WTC11 (cell line): Measurements from ENCODE around the gene FZD2. TPM values are rescaled to one million over a fixed set of nuclear protein-coding genes. Genes with fewer than 3 reads are reported as not detected.

Experiments
- ATAC-seq: fragments of 200-7000 bp; cut with Tn5 transposase; 2 replicates; pipeline ENCODE4 v1.10.0; 2021; ENCODE audit warnings: mild to moderate bottlenecking, moderate library complexity
- CTCF ChIA-PET: fragments of 300-600 bp; sonication (Branson Sonifier 250); formaldehyde crosslinking; loops from one replicate; lab custom pipeline; 2021; ENCODE audit warnings: antibody characterized with exemption; lab: Charles Lee
- POLR2A ChIA-PET: fragments of 350-600 bp; sonication (Branson Sonifier 250); formaldehyde crosslinking; loops from one replicate; lab custom pipeline; 2021; ENCODE audit warnings: antibody characterized with exemption; lab: Charles Lee
- DNase-seq: peaks from one replicate; pipeline ENCODE4 v3.0.0; 2021; ENCODE audit warnings: low spot score
- H3K27ac Mint-ChIP-seq: 2 replicates; pipeline ENCODE4 v1.8.0; 2021; ENCODE audit warnings: mixed read lengths
- H3K27me3 Mint-ChIP-seq: 2 replicates; pipeline ENCODE4 v1.8.0; 2021; ENCODE audit warnings: low read depth, mild to moderate bottlenecking, moderate library complexity, mixed read lengths
- H3K36me3 Mint-ChIP-seq: 2 replicates; pipeline ENCODE4 v1.8.0; 2021; ENCODE audit warnings: mixed read lengths
- H3K4me1 Mint-ChIP-seq: 2 replicates; pipeline ENCODE4 v1.8.0; 2022; ENCODE audit warnings: mixed read lengths
- H3K4me3 Mint-ChIP-seq: 2 replicates; pipeline ENCODE4 v1.8.0; 2021; ENCODE audit warnings: mild to moderate bottlenecking, moderate library complexity, mixed read lengths
- H3K9me3 Mint-ChIP-seq: 2 replicates; pipeline ENCODE4 v1.8.0; 2021; ENCODE audit warnings: mixed read lengths
- ESRRA ChIP-seq: sonication (generic); formaldehyde crosslinking; IDR thresholded peaks from 2 replicates; pipeline ENCODE4 v1.8.1; 2022; ENCODE audit warnings: mild to moderate bottlenecking, missing genetic modification reagents, borderline replicate concordance
- NR3C1 ChIP-seq: sonication (generic); formaldehyde crosslinking; conservative IDR thresholded peaks from 2 replicates; pipeline ENCODE4 v1.8.1; 2023; ENCODE audit warnings: low read depth, mild to moderate bottlenecking, missing genetic modification reagents
- ZBTB21 ChIP-seq: sonication (generic); formaldehyde crosslinking; IDR thresholded peaks from 2 replicates; pipeline ENCODE4 v1.8.1; 2023; ENCODE audit warnings: mild to moderate bottlenecking, missing genetic modification reagents, borderline replicate concordance
- ZNF121 ChIP-seq: sonication (generic); formaldehyde crosslinking; IDR thresholded peaks from 2 replicates; pipeline ENCODE4 v1.8.0; 2023; ENCODE audit warnings: missing genetic modification reagents
- ZNF138 ChIP-seq: sonication (generic); formaldehyde crosslinking; conservative IDR thresholded peaks from 2 replicates; pipeline ENCODE4 v1.8.1; 2022; ENCODE audit warnings: mild to moderate bottlenecking, moderate library complexity, missing genetic modification reagents
- total RNA-seq: library from RNA; stranded (reverse); gene quantifications from 3 replicates; pipeline ENCODE4 v1.2.3, GENCODE V29; 2021
- TF ChIP-seq, protein P1 (sequence below): sonication (generic); formaldehyde crosslinking; IDR thresholded peaks from 2 replicates; pipeline ENCODE4 v1.8.0; 2023; ENCODE audit warnings: mild to moderate bottlenecking, missing genetic modification reagents
- TF ChIP-seq, protein P2 (sequence below): sonication (generic); formaldehyde crosslinking; IDR thresholded peaks from 2 replicates; pipeline ENCODE4 v1.8.0; 2022; ENCODE audit warnings: mild to moderate bottlenecking, missing genetic modification reagents

FZD2 gene
- total RNA-seq, 1 experiment from 2014 or later, result 42.8 TPM

DNA sequence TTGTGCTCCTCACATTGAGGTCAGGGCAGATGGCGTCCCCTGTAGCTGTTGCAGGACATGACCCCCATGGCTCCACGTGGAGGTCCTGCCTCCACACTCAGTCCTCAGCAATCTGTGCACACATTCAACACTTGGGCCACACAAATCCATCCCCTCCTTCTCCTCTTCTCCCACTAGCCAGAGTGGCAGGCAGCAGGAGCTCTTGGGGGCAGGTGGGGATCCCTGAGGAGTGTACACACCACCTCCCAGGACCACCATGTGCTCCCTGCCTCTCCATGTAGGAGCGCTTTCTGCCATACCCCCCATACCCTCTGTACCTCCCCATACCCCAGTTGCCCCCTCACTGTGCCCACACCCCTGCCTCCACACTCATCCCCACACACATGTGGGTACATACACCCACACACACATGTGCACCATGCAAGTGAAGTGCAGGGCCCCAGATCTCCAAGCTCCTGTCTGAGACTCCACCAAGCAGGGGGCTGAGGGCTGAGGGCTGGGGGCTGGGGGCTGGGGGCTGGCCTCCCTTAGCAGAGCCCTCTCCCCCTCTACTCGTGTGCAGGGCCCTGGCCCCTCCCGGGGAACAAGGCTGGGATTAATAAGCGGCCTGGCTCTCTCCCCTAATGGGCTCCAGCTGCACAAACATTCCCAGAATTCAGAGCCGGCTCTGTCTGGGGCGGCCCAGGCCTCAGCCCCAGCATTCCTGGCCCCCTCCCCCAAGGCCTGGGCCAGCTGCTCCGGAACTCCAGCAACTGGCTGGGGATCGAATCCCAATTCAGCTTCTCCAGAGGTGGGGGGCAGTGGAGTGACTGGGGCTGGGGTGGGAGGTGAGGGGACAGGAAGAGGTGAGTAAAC, 50.8 kb downstream of the FZD2 start:
- Mint-ChIP-seq H3K27me3 (no peaks in the 10 kb centered on the region; the same call in 1 of the 2 replicates), H3K9me3 (no peaks in the 10 kb centered on the region), H3K36me3 (no peaks in the 10 kb centered on the region), H3K4me3 (no peak overlapping the region)
- POLR2A ChIA-PET, result interaction anchor here (0.6 to 1.9 kb wide), 7 partner anchors 9 to 1533 kb away, joined by 3 to 11 read pairs (median 3); partner anchors contain the start of gene FZD2
- TF ChIP-seq, protein P1, sequence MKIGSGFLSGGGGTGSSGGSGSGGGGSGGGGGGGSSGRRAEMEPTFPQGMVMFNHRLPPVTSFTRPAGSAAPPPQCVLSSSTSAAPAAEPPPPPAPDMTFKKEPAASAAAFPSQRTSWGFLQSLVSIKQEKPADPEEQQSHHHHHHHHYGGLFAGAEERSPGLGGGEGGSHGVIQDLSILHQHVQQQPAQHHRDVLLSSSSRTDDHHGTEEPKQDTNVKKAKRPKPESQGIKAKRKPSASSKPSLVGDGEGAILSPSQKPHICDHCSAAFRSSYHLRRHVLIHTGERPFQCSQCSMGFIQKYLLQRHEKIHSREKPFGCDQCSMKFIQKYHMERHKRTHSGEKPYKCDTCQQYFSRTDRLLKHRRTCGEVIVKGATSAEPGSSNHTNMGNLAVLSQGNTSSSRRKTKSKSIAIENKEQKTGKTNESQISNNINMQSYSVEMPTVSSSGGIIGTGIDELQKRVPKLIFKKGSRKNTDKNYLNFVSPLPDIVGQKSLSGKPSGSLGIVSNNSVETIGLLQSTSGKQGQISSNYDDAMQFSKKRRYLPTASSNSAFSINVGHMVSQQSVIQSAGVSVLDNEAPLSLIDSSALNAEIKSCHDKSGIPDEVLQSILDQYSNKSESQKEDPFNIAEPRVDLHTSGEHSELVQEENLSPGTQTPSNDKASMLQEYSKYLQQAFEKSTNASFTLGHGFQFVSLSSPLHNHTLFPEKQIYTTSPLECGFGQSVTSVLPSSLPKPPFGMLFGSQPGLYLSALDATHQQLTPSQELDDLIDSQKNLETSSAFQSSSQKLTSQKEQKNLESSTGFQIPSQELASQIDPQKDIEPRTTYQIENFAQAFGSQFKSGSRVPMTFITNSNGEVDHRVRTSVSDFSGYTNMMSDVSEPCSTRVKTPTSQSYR, result peak; percentile 87; the same call in 1 of the 2 replicates
- TF ChIP-seq ESRRA, result no peak
- TF ChIP-seq, all 79 proteins: peak for 1
- DNase-seq (peak; percentile 71), ATAC-seq (peak; percentile 87)
- H3K4me1 Mint-ChIP-seq, result peaks cover 35% of the 10 kb centered on the region
- H3K27ac Mint-ChIP-seq, result no peak overlapping the region
- CTCF ChIA-PET, result interaction anchor here (0.5 to 2.8 kb wide), 15 partner anchors 14 to 278 kb away, joined by 3 to 15 read pairs (median 4); partner anchors contain the start of genes FZD2 and MEIOC

DNA sequence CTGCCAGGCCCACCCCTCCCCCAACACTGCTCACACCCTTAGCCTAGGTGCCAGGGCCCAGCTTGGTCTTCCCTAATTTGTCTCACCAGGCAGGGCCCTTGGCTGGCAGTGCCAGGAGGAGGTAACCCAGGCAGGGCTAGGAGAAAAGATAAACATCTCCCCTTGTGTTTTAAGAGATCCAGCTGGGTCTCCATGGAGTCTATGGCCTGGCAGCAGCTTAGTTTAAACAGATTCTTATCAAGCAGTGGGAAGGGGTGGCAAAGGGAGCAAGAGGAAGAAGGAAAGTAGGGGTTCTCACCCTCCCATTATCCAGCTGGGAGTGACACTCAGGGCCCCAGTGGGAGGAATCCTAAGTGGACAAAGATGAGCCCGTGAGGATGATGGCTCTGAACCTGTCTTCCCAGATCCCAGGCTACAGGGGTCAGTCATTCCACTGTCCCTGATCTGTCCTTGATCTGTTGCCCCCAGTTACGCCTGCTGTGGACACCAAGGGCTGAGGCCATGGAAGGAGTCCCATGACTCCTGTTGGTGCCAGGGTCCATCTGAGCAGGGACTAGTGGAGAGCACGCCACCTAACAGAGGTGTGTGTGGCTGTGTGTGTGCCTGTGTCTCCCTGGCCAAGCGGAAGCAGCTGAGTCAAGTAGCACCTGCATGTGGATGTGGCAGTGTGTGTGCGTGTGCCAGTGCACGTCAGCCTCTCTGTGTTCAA, 51.6 kb downstream of the FZD2 start:
- no peak for DNase-seq
- H3K27me3 Mint-ChIP-seq, result no peaks in the 10 kb centered on the region; the same call in 1 of the 2 replicates
- POLR2A ChIA-PET, result interaction anchor here (0.9 to 1.9 kb wide), 5 partner anchors 10 to 75 kb away, joined by 3 to 11 read pairs (median 3); partner anchors contain the start of gene FZD2
- H3K4me1 Mint-ChIP-seq, result peaks cover 35% of the 10 kb centered on the region
- no peaks in the 10 kb centered on the region for H3K36me3 Mint-ChIP-seq
- H3K9me3 Mint-ChIP-seq, result no peaks in the 10 kb centered on the region
- 0 out of 2 replicates have a peak overlapping the region, but pooled peaks have one; percentile 19 for H3K27ac Mint-ChIP-seq
- H3K4me3 Mint-ChIP-seq, result no peak overlapping the region
- 0 out of 2 replicates have a peak, but pooled peaks have one; percentile 5 for ATAC-seq
- TF ChIP-seq ZNF138 (CRISPR knock-in tag) (0 out of 2 replicates have a peak, but pooled peaks have one; percentile 47), NR3C1 (0 out of 2 replicates have a peak, but pooled peaks have one; percentile 47), ZBTB21 (CRISPR knock-in tag) (no peak)
- TF ChIP-seq, protein P1, result 0 out of 2 replicates have a peak, but pooled peaks have one; percentile 1
- TF ChIP-seq, all 79 proteins: peak for 3
- CTCF ChIA-PET, result interaction anchor here (0.6 to 2.8 kb wide), 11 partner anchors 13 to 86 kb away, joined by 3 to 15 read pairs (median 4); partner anchors contain the start of genes FZD2 and MEIOC

DNA sequence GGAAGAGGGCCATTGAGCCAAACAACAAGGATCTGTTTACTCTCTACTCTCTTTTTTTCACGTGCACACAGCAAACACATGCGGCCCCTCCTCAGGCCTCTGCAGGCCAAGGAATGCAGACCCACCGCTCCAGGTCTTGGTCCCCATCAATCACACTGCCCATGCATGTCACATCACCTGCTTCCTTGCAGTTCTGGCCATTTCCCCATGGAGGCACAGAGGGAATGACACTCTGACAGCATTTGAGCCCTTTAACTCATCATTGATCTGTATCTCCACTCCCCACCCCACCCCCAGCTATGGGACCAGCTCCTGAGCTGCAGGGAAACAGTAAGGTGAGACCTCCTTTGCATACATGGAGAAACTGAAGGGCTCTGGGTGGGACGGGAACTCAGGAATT, 53.0 kb downstream of the FZD2 start:
- 0 out of 2 replicates have a peak, but pooled peaks have one; percentile 38 for TF ChIP-seq ZNF121
- TF ChIP-seq, protein P2, sequence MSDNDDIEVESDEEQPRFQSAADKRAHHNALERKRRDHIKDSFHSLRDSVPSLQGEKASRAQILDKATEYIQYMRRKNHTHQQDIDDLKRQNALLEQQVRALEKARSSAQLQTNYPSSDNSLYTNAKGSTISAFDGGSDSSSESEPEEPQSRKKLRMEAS (CRISPR knock-in tag), result no peak
- no peak for DNase-seq
- peaks cover 31% of the 10 kb centered on the region for H3K4me1 Mint-ChIP-seq
- H3K36me3 Mint-ChIP-seq, result no peaks in the 10 kb centered on the region
- ChIA-PET POLR2A (no interaction called here), CTCF (interaction anchor here (0.7 to 2.5 kb wide), 5 partner anchors 11 to 87 kb away, joined by 3 to 7 read pairs (median 5); no protein-coding TSS in a partner anchor)
- no peak for ATAC-seq
- no peak overlapping the region for H3K4me3 Mint-ChIP-seq
- no peaks in the 10 kb centered on the region; the same call in 1 of the 2 replicates for H3K27me3 Mint-ChIP-seq
- no peak overlapping the region for H3K27ac Mint-ChIP-seq
- no peaks in the 10 kb centered on the region for H3K9me3 Mint-ChIP-seq

Other genes starting within 250 kb of the FZD2 start
- gene RUNDC3A, start 248.9 kb upstream of the FZD2 start, total RNA-seq, result 5.1 to 6.5 TPM (median 5.2 TPM) in 3 replicates
- gene SLC25A39, start 232.7 kb upstream of the FZD2 start, total RNA-seq, result 254 to 271 TPM (median 268 TPM) in 3 replicates
- 177 to 185 TPM (median 185 TPM) in 3 replicates for gene GRN, start 212.2 kb upstream of the FZD2 start, total RNA-seq
- 28.2 to 29.9 TPM (median 28.5 TPM) in 3 replicates for gene FAM171A2, start 193.6 kb upstream of the FZD2 start, total RNA-seq
- 21.5 to 30.3 TPM (median 28.5 TPM) in 3 replicates for gene ITGA2B, start 167.8 kb upstream of the FZD2 start, total RNA-seq
- 51.9 to 52.4 TPM (median 51.9 TPM) in 3 replicates for gene GPATCH8, start 54.1 kb upstream of the FZD2 start, total RNA-seq
- gene MEIOC, start 99.0 kb downstream of the FZD2 start, total RNA-seq, result 4.4 to 8.3 TPM (median 5.0 TPM) in 3 replicates
- gene CCDC43, start 132.3 kb downstream of the FZD2 start, total RNA-seq, result 32.4 to 37.9 TPM (median 32.6 TPM) in 3 replicates
- gene DBF4B, start 151.2 kb downstream of the FZD2 start, total RNA-seq, result 32.2 to 35.5 TPM (median 32.9 TPM) in 3 replicates
- 3.0 to 4.1 TPM (median 3.2 TPM) in 3 replicates for gene ADAM11, start 201.5 kb downstream of the FZD2 start, total RNA-seq